ENCODE data around the gene PEX13. TPM values are rescaled to one million over a fixed set of nuclear protein-coding genes. Genes with fewer than 3 reads are reported as not detected.
"Not testable (repeated sequence)": the region's sequence is repeated elsewhere in the genome, so short reads cannot be mapped to it uniquely, and the experiment has no call there.

Gene PEX13
- total RNA-seq, 2 experiments from 2014 or later: 15.5 to 16.8 TPM

DNA sequence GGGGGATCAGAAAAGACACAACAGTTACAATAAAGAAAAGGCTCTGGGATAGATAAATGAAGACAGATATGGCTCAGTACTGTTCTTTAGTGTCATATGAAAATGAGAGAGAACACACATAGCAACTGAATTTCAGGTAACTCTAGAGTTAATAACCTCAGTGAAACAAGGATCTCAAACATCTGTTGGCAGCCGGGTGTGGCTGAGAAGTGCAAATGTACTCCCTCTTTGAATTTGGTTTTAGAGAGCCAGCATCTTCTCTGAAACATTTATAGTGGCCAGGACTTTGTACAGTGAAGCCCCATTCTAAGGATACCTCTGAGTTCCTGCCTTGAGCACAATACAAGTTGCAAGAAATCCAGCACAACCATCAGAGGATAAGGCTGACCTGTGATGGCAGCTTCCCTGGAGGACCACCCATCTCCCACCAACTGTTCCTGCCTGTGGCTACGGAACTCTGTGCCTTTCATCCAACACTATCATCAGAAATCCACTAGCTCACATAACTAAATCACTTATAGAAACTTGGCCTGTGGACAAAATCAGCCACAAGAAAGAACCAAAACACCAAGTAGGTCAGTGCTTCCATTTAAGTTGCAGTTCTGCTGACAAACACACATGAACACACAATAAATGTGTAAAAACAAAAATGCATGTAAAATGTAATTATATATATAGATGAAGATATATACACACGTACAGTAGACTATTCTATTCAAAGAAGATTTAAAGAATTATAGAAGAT is 37.3 kb upstream of the PEX13 start:
- H3K4me3 Mint-ChIP-seq: no peak overlapping the region
- ChIA-PET CTCF (interaction anchor here (0.9 kb wide), 1 partner anchor 13 kb away, joined by 3 read pairs; no protein-coding TSS in a partner anchor), POLR2A (no interaction called here)
- TF ChIP-seq, protein P1, sequence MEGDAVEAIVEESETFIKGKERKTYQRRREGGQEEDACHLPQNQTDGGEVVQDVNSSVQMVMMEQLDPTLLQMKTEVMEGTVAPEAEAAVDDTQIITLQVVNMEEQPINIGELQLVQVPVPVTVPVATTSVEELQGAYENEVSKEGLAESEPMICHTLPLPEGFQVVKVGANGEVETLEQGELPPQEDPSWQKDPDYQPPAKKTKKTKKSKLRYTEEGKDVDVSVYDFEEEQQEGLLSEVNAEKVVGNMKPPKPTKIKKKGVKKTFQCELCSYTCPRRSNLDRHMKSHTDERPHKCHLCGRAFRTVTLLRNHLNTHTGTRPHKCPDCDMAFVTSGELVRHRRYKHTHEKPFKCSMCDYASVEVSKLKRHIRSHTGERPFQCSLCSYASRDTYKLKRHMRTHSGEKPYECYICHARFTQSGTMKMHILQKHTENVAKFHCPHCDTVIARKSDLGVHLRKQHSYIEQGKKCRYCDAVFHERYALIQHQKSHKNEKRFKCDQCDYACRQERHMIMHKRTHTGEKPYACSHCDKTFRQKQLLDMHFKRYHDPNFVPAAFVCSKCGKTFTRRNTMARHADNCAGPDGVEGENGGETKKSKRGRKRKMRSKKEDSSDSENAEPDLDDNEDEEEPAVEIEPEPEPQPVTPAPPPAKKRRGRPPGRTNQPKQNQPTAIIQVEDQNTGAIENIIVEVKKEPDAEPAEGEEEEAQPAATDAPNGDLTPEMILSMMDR (IDR thresholded peaks at IDR 0.05): no peak
- H3K27me3 Mint-ChIP-seq: no peaks in the 10 kb centered on the region
- no peaks in the 10 kb centered on the region for H3K36me3 Mint-ChIP-seq (ENCODE audit: low read depth)
- no peak for DNase-seq
- intact Hi-C loops (cut with micrococcal nuclease): no loop called here
- ATAC-seq: no peak
- no peaks in the 10 kb centered on the region for H3K9me3 Mint-ChIP-seq
- peaks cover 21% of the 10 kb centered on the region for H3K4me1 Mint-ChIP-seq (ENCODE audit: low read depth)
- no peak overlapping the region for H3K27ac Mint-ChIP-seq

DNA sequence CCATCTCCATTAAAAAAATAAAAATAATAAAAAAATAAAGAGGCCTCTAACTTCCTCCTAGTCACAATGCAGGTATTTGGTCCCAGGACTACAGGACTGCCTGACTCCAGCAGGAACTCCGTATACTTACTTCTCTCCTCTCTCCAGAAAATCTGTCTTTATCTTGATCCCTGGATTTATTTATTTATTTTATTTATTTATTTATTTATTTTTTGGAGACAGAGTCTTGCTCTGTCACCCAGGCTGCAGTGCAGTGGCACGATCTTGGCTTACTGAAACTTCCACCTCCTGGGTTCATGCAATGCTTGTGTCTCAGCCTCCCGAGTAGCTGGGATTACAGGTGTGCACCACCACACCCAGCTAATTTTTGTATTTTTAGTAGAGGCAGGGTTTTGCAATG is 35.5 kb upstream of the PEX13 start:
- CTCF ChIA-PET: interaction anchor here (1.5 kb wide), 1 partner anchor 55 kb away, joined by 3 read pairs; no protein-coding TSS in a partner anchor
- H3K27me3 Mint-ChIP-seq; DNase-seq; H3K9me3 Mint-ChIP-seq; ATAC-seq; H3K27ac Mint-ChIP-seq; POLR2A ChIA-PET; intact Hi-C loops (cut with micrococcal nuclease); H3K4me3 Mint-ChIP-seq; H3K36me3 Mint-ChIP-seq (ENCODE audit: low read depth): not testable (repeated sequence)
- H3K4me1 Mint-ChIP-seq (ENCODE audit: low read depth): peaks cover 13% of the 10 kb centered on the region

DNA sequence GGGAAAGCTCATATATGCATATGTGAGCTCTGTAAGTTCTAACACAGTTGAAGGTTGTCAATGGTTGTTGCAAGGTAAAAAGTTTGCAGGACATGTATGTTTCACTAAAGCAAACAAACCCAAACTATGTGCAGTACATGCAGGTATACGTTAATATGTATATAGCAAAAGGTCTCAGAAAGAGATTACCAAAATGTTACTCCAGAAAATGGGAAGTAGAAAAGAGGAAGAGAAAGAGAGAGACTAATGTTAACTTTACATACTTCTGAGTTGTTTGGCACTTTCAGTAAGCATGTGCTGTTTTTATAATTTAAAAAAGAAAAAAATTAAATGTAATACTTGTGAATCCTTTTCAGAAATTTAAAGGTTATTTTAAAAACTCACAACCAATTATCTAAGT is 32.8 kb upstream of the PEX13 start:
- ChIA-PET CTCF (no interaction called here), POLR2A (no interaction called here)
- Mint-ChIP-seq H3K27ac (no peak overlapping the region), H3K4me1 (ENCODE audit: low read depth) (peaks cover 4% of the 10 kb centered on the region), H3K4me3 (no peak overlapping the region), H3K9me3 (no peaks in the 10 kb centered on the region), H3K36me3 (ENCODE audit: low read depth) (peaks cover 4% of the 10 kb centered on the region), H3K27me3 (no peaks in the 10 kb centered on the region)
- intact Hi-C loops (cut with micrococcal nuclease): no loop called here
- ATAC-seq (no peak), DNase-seq (no peak)
- TF ChIP-seq, protein P1 (IDR thresholded peaks at IDR 0.05): no peak

DNA sequence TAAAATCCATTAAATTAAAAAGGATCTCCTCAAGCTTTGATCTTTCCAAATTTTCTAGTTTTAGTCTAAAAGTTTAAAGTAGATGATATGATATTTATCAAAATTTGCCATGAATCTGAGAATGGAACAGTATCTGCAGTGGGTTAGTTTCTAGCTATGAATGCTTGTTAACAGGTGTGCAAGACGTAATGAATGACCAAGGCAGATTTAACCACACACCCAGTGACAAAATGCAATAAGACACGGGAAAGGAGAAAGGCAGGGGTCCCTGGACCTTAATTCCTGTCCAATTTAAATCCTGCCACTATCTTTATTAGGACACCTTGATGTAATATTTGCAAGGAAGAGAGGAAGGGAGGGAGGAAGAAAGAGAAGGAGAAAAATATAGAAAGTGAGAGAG is 30.5 kb upstream of the PEX13 start:
- intact Hi-C loops (cut with micrococcal nuclease): no loop called here
- Mint-ChIP-seq H3K27me3 (no peaks in the 10 kb centered on the region), H3K36me3 (ENCODE audit: low read depth) (peaks cover 12% of the 10 kb centered on the region), H3K9me3 (peaks cover 5% of the 10 kb centered on the region), H3K4me1 (ENCODE audit: low read depth) (no peaks in the 10 kb centered on the region), H3K27ac (no peak overlapping the region), H3K4me3 (no peak overlapping the region)
- DNase-seq: no peak
- ChIA-PET POLR2A (no interaction called here), CTCF (interaction anchor here (0.9 to 2.2 kb wide), 5 partner anchors 12 to 280 kb away, joined by 3 to 11 read pairs (median 4); no protein-coding TSS in a partner anchor)
- no peak for ATAC-seq
- TF ChIP-seq, protein P1 (IDR thresholded peaks at IDR 0.05): no peak

DNA sequence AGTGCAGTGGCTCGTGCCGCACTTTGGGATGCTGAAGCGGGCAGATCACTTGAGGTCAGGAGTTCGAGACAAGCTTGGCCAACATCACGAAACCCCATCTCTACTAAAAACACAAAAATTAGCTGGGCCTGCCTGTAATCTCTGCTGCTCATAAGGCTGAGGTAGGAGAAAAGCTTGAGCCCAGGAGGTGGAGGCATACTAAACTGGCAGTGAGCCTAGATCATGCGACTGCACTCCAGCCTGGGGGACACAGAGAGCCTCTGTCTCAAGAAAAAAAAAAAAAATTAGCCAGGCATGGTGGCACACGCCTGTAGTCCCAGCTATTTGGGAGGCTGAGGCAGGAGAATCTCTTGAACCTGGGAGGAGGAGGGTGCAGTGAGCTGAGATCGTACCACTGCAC is 29.9 kb upstream of the PEX13 start:
- ATAC-seq; POLR2A ChIA-PET; H3K27me3 Mint-ChIP-seq; H3K4me3 Mint-ChIP-seq; H3K4me1 Mint-ChIP-seq (ENCODE audit: low read depth); intact Hi-C loops (cut with micrococcal nuclease); H3K27ac Mint-ChIP-seq; DNase-seq; H3K9me3 Mint-ChIP-seq: not testable (repeated sequence)
- CTCF ChIA-PET: interaction anchor here (1.3 to 2.2 kb wide), 3 partner anchors 11 to 280 kb away, joined by 4 to 11 read pairs (median 5); no protein-coding TSS in a partner anchor
- H3K36me3 Mint-ChIP-seq (ENCODE audit: low read depth): peaks cover 12% of the 10 kb centered on the region

DNA sequence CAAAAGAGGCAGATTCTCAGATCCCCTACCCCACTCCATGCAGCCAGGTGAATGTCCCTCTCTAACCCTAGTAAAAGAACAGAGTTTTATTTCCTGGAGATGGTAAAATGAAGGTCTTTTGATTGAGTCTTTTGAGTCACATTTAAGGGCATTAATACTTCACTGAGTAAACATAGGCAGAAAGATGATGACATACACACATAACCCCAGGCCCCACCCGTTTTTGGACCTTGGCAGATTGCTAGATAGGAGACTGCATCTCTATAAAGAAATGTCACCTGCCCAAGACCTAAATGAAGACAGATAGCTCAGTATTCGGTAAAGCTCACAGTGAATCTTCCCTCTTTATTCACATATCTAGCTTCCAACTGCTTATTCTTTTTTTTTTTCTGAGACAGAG is 28.3 kb upstream of the PEX13 start:
- intact Hi-C loops (cut with micrococcal nuclease): no loop called here
- ChIA-PET POLR2A (interaction anchor here (0.6 kb wide), 1 partner anchor 77 kb away, joined by 3 read pairs; no protein-coding TSS in a partner anchor), CTCF (interaction anchor here (1.5 to 2.1 kb wide), 2 partner anchors 278 to 281 kb away, joined by 4 to 5 read pairs; no protein-coding TSS in a partner anchor)
- peaks cover 11% of the 10 kb centered on the region for H3K4me1 Mint-ChIP-seq (ENCODE audit: low read depth)
- H3K27ac Mint-ChIP-seq: no peak overlapping the region
- no peak for ATAC-seq
- no peak for DNase-seq
- peaks cover 14% of the 10 kb centered on the region for H3K36me3 Mint-ChIP-seq (ENCODE audit: low read depth)
- H3K4me3 Mint-ChIP-seq: no peak overlapping the region
- TF ChIP-seq, protein P1 (IDR thresholded peaks at IDR 0.05): no peak
- H3K9me3 Mint-ChIP-seq: peaks cover 5% of the 10 kb centered on the region
- no peaks in the 10 kb centered on the region for H3K27me3 Mint-ChIP-seq
